LNCaP clone FGC (cell line): Measurements from ENCODE around the gene GCSAM.

Source experiments
- DNase-seq: peaks from one replicate; pipeline ENCODE4 v3.0.0-alpha.2; 2011; ENCODE audit warnings: low read depth
- H3K4me3 ChIP-seq: 2 replicates; pipeline ENCODE4 v1.5.1; 2011; ENCODE audit warnings: mild to moderate bottlenecking, low read depth, low read length, control low read depth
- TF ChIP-seq, protein P1 (sequence below): IDR thresholded peaks from 2 replicates; pipeline ENCODE4 v1.5.1; 2012; ENCODE audit warnings: mild to moderate bottlenecking; ENCODE audit not compliant: control insufficient read depth, insufficient read depth; ENCODE audit errors: extremely low read depth

GCSAM gene

DNA sequence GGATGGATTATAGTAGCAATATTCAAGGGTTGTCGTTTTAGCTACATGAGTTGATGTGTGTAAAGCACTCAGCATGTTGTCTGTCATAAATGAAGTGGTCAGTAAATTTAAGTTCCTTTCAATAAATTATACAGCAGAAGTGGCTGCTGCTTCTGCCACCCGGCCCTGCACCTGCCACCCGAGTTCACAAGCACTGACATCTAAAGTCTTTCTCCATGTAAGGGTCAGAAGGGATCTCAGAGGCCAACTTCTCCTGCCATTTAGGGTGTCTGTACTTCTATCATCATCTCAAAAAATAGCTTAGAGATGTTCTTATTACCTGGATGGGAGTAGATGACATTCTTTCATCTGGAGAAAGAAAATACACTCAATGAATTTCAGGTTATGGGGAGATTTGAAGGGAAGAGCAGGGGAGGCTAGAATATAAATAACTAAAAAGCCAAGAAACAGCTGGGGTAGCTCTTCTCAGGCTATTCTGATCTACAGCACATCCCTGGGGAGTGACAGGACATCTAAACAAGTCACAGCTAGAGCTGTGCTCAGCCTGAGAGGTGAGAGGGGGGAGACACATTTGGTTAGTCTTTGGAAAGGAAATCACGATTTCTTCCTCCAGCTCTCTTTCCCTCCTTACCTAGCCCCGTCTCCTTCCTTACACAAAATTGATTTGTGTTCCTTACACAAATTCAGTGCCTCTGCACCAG is 8.0 kb downstream of the GCSAM start:
- DNase-seq, result no peak
- TF ChIP-seq, protein P1, sequence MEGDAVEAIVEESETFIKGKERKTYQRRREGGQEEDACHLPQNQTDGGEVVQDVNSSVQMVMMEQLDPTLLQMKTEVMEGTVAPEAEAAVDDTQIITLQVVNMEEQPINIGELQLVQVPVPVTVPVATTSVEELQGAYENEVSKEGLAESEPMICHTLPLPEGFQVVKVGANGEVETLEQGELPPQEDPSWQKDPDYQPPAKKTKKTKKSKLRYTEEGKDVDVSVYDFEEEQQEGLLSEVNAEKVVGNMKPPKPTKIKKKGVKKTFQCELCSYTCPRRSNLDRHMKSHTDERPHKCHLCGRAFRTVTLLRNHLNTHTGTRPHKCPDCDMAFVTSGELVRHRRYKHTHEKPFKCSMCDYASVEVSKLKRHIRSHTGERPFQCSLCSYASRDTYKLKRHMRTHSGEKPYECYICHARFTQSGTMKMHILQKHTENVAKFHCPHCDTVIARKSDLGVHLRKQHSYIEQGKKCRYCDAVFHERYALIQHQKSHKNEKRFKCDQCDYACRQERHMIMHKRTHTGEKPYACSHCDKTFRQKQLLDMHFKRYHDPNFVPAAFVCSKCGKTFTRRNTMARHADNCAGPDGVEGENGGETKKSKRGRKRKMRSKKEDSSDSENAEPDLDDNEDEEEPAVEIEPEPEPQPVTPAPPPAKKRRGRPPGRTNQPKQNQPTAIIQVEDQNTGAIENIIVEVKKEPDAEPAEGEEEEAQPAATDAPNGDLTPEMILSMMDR, result no peak
- no peak overlapping the region for H3K4me3 ChIP-seq

DNA sequence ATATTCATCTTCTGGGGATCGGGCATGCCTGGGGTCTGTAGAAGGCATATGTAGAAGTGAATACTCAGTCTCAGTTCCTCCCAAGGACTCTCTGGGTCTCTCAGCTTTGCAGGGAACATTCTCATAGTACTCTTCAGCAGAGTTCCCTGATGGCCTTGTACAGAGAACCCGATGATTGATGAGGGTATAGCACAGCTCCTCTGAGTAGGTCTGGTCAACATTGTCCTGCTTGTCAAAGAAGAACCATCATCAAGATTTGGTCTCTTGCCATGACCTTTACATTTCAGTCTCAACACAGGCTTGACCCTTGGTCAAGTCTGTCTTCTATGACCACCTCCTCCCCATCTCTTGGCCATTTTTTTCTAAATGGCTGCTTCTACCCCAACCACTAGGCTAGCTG is 9.5 kb downstream of the GCSAM start:
- no peak overlapping the region for H3K4me3 ChIP-seq
- TF ChIP-seq, protein P1, result no peak
- no peak for DNase-seq

DNA sequence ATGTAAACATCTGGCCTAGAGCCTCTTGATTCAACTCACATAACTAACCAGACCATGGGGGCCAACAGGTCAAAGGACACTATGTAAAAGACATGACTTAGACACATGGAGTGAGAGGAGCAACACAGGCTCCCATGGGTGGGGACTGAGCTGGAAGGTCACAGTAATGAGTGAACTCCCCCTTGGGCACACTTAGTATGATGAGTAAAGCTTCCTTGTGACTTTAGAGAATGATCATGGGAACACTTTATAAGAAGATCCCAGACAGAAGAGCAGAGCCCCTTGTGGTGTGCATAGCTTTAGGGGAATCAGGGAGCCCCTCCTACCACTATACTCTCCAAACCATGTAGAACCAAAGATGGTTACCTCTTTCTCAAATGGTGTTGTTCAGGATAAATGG is 10.2 kb downstream of the GCSAM start:
- H3K4me3 ChIP-seq, result no peak overlapping the region
- no peak for DNase-seq
- TF ChIP-seq, protein P1, result no peak

DNA sequence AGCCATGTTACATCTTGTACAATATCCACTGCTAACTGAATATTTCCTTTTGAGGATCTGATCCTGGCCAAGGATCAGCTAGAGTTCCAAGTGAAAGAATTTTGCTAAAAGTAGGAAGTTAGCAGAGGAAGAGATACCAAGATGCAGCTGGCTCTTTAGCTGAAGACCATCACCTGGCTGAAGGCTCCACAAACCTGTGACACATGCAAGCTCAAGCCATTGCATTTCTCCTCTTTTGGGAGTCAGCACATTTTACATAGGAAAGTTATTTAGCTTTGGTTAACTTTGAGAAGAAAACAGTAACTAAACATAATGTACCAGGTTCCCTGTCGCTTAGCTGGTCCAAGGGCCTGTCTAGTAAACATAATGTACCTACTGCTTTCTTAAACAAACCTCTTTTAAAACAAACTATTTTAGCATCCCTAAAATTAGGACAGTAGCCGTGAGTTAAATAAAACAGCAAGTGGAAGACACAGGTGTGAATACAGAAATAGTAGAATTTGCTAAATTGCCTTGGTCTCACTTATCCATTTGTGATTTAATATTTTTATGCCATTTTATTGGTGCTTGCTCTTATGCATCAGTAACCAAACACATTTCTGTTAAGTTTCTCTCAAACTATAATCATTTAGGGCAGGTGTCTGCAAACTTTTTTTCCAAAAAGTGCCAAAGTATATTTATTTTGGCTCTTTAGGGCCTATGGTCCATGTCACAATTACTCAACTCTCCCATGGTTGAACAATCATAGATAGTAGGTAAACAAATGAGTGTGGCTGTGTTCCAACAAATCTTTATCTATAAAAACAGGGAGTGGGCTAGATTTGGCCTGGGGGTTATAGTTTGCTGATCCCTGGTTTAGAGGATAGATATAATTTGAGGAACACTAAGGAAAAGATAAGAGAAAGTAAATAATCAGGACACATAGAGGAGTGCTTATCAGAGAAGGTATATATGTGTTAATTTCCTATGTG is 11.2 kb downstream of the GCSAM start:
- H3K4me3 ChIP-seq, result no peak overlapping the region
- TF ChIP-seq, protein P1, result no peak
- DNase-seq, result no peak

DNA sequence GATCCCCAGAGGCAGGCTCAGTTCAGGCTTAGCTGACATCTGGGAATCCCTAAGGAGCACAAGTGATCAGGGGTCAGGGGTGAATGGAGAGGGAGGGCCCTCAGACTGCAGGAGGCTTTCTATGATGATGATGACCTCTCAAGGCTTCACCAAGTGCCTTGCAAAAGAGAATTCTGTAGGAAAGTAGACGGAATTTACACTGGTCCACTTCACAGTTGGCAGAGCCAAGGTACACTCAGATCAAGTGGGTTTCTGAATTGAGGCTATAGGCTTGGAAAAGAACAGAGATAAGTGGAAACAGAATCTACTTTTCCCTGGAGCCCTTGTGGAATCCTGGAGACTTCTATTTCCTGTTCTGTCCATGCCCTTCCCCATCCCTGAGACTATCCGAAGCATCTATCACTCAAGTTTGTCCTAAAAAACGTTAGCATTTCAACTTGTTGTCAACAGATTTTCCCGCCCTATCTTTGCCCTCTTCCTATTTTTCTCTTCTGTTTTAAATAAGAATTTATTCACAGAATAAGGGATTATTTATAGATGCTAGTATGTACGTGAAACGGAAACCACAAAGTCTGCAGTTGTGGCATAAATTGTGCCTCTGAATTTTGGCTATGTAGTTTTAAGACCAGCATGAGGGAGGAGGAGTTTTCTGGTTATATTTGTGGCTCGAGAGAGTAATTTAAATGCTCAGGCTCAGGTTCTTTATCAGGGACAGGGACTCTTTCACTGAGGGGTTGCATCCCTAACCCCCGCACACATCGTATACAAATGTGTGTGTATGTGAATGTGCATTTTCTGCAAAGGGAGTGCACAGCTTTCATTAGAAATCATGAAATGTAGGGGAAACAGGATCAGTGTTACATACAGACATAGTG is 12.8 kb downstream of the GCSAM start:
- no peak for DNase-seq
- H3K4me3 ChIP-seq, result no peak overlapping the region
- TF ChIP-seq, protein P1, result no peak

DNA sequence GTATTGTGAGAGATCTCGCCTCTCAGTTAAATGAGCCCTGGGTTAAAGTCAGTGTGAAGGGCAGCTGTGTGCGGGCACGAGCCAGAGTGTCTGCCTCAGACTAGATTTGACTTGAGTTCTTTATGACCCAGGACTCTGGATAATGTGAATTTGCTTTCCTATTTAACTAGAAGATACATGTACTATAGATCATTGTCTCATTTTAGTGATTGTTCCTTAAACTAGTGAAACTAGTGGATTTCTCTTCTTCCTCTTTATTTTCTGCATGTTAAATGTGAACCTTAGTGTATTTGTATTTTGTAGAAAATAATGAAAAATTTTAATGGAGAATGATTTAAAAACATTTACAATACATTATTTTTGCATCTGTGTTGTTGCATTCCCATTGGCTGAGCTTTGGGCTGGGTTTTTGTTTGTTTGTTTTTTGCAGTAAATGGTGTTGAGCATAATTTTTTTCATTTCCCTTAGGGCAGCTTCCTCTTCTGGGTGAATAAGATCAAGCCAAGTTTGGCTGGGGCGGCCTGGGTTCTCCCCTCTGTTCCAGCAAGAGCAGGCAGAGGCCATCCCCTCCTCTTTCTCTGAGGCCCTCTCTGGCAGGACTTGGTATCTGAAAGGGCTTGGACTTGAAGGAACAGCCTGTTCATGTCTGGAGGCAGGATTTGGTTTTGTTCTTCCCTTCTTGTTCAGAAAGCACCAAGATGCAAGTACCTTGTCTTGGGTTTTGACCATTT is 15.0 kb downstream of the GCSAM start:
- no peak for DNase-seq
- no peak overlapping the region for H3K4me3 ChIP-seq
- TF ChIP-seq, protein P1, result no peak
